Adipocyte (in vitro differentiated cells): ENCODE measurements around the gene E2F6.

Source experiments
- DNase-seq: peaks from one replicate; pipeline ENCODE4 v3.0.0-alpha.2; 2015; ENCODE audit warnings: low read depth
- H3K27me3 ChIP-seq: replicated peaks from 2 replicates; pipeline ENCODE4 v1.7.0; 2013; ENCODE audit warnings: mild to moderate bottlenecking, low read length, moderate library complexity; ENCODE audit not compliant: control insufficient read depth, insufficient read depth
- H3K36me3 ChIP-seq: 2 replicates; pipeline ENCODE4 v1.7.0; 2013; ENCODE audit warnings: low read length, mild to moderate bottlenecking, moderate library complexity; ENCODE audit not compliant: control insufficient read depth, insufficient read depth, severe bottlenecking
- H3K4me1 ChIP-seq: 2 replicates; pipeline ENCODE4 v1.7.0; 2013; ENCODE audit warnings: mild to moderate bottlenecking, low read length, moderate library complexity; ENCODE audit not compliant: control insufficient read depth, insufficient read depth
- H3K4me3 ChIP-seq: 2 replicates; pipeline ENCODE4 v1.7.0; 2013; ENCODE audit warnings: mild to moderate bottlenecking, low read length, moderate library complexity
- H3K9ac ChIP-seq: 2 replicates; pipeline ENCODE4 v1.7.0; 2013; ENCODE audit warnings: mild to moderate bottlenecking, low read length, moderate library complexity
- H3K9me3 ChIP-seq: 2 replicates; pipeline ENCODE4 v1.7.0; 2013; ENCODE audit warnings: mild to moderate bottlenecking, low read length, moderate library complexity; ENCODE audit not compliant: control insufficient read depth

E2F6 gene

DNA sequence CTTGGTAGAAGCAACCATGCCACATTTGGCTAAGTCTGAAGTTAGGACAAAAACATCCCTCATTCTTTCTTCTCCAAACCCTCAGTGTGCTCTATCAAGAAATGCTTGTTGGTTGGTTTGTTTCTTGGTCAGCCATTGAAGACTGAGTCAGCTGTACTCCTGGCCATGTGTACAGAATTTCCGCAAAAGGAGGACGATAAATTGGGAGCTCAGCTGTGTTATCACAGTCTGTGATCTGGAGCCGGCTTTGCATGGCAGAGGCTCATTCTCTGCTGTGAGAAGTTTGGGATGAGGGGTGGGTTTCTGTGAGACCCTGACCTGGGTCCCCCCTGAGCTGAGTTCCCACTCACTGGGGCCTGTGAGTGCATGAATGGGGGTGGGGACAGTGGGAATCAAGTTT is 26.3 kb upstream of the E2F6 start:
- H3K4me3 ChIP-seq, result no peak overlapping the region
- H3K4me1 ChIP-seq, result peaks cover 4% of the 10 kb centered on the region
- peaks cover 36% of the 10 kb centered on the region for H3K27me3 ChIP-seq
- no peak overlapping the region for H3K9ac ChIP-seq
- no peaks in the 10 kb centered on the region for H3K9me3 ChIP-seq
- DNase-seq, result no peak
- no peaks in the 10 kb centered on the region for H3K36me3 ChIP-seq

DNA sequence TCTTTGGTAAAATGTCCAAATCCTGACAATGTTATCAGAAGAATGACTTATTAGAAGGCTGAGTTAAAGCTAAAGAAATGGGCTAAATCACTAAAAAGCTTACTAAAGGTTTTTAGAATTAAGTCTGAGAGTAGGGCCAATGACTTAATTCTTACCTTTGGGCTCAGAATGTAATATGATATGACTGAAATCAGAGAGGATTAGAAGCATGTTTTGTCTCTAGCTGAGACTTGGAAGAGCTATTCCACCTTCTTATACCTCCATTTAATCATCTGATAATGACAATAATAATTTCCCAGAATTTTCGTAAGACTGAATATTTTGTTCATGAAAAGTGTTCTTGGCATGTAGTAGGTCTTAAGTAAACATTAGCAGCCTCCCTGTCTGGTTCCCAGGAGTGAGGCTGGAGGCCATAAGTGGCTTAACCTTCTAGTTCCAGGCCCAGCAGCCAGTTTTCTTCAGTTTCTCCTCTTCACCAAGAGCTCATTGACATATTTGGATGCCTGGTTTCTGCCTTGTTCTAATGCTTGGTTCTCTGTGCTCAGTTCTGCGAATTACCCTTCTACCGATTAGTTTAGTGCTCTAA is 25.5 kb upstream of the E2F6 start:
- Histone ChIP-seq H3K9me3 (no peaks in the 10 kb centered on the region), H3K27me3 (peaks cover 39% of the 10 kb centered on the region), H3K9ac (no peak overlapping the region), H3K36me3 (no peaks in the 10 kb centered on the region), H3K4me3 (no peak overlapping the region), H3K4me1 (peaks cover 4% of the 10 kb centered on the region)
- DNase-seq, result no peak

DNA sequence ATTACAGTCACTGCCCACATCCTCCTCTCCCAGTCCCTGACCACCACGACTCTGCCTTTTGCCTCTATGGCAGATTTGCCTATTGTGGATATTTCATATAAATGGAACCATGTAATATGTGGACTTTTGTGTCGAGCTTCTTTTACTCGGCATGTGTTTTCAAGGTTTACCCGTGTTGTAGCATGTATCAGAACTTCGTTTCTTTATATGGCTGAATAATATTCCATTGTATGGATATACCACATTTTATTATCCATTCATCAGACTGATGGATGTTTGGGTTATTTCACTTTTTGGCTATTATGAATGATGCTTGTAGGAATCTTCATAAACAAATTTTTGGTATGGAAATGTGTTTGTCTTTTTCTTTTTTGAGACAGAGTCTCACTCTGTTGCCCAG is 24.2 kb upstream of the E2F6 start:
- H3K9ac ChIP-seq, result no peak overlapping the region
- H3K4me3 ChIP-seq, result no peak overlapping the region
- peaks cover 4% of the 10 kb centered on the region for H3K4me1 ChIP-seq
- no peaks in the 10 kb centered on the region for H3K9me3 ChIP-seq
- no peak for DNase-seq
- H3K36me3 ChIP-seq, result no peaks in the 10 kb centered on the region
- peaks cover 41% of the 10 kb centered on the region for H3K27me3 ChIP-seq

DNA sequence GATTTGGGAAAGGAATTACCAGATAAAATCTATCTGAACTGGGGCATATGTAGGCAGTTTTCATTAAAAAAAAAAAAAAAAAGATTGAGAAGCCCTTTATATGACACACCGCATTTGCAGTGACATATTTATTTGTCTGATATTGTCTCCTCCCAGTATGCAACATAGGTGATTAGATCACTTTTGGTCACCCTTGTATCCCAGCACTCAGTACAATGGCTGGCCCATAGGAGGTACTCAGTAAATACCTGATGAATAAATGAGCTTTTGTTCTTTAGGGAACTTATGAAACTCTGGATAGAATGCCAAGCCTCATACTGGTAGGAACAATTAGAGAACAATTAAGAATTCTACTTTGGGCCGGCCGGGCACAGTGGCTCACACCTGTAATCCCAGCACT is 22.8 kb upstream of the E2F6 start:
- peaks cover 4% of the 10 kb centered on the region for H3K4me1 ChIP-seq
- H3K4me3 ChIP-seq, result no peak overlapping the region
- H3K9me3 ChIP-seq, result no peaks in the 10 kb centered on the region
- peaks cover 45% of the 10 kb centered on the region for H3K27me3 ChIP-seq
- H3K36me3 ChIP-seq, result no peaks in the 10 kb centered on the region
- H3K9ac ChIP-seq, result no peak overlapping the region
- no peak for DNase-seq

DNA sequence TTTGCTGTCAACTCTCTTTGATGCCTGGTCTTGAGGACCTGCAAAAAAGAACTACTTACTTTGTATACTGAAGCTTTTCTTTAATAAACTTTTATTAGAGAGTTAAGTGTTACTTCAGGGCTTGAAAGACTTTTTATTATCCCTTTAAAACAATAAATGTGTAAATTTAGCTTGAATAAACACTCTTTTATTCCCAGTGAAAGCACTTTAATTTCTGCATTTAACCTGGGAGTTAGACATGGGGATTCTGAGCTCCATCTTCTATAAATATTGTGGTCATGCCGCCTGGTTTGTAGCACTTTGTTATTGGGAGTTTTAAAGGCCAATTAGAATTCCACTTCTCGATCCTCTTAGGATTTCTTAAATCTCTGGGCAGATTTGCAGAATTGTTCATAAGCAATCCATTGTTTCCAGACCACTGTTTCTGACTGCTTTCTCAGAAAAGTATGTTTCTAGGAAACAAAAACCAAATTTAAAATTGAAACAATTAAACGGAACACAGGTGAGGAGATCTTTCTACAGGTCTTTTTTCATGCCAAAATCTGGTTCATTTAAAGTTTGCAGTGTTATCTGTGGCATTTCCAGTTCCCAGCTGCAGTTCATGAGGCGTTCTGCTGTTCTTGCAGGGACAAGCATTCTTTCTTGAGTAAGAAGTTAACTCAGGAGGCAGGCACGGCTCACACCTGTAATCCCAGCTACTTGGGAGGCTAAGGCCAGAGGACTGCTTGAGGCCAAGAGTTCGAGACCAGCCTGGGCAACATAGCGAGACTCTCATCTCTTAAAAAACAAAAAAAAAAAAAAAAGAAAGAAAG is 18.1 kb upstream of the E2F6 start:
- Histone ChIP-seq H3K9ac (no peak overlapping the region), H3K36me3 (no peaks in the 10 kb centered on the region), H3K4me1 (peaks cover 10% of the 10 kb centered on the region), H3K27me3 (peaks cover 45% of the 10 kb centered on the region), H3K9me3 (no peaks in the 10 kb centered on the region), H3K4me3 (no peak overlapping the region)
- DNase-seq, result no peak

DNA sequence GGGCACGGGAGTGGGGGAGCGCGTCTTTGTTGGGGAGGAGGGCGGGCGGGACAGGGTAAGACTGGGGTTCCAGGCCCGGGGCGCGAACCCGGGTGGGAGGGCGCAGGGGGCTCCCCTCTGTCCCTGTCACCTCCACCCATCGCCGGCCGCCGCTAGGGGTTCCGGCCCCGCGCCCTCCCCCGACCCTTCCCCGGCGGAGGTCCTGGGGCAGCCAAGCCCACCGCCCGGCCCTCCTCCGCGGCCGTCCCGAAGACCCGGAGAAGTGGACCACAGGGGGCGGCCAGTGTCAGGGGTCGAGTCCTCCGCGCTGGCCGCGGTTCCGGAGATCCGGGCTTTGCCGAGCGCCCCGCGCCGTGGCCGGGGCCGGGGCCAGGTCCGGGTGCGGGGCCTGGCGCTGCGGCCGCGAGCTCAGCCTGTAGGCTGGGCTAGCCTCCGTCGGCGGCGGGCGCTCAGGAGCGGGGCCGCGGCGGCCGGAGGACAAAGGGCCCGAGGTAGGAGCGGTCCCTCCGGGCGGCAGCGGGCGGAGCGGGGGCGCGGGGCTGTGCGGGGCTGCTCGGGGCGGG is 16.6 kb upstream of the E2F6 start:
- Histone ChIP-seq H3K9ac (no peak overlapping the region), H3K36me3 (no peaks in the 10 kb centered on the region), H3K4me3 (peak overlapping the region; percentile 74), H3K9me3 (no peaks in the 10 kb centered on the region), H3K27me3 (peaks cover 47% of the 10 kb centered on the region), H3K4me1 (peaks cover 6% of the 10 kb centered on the region)
- no peak for DNase-seq

DNA sequence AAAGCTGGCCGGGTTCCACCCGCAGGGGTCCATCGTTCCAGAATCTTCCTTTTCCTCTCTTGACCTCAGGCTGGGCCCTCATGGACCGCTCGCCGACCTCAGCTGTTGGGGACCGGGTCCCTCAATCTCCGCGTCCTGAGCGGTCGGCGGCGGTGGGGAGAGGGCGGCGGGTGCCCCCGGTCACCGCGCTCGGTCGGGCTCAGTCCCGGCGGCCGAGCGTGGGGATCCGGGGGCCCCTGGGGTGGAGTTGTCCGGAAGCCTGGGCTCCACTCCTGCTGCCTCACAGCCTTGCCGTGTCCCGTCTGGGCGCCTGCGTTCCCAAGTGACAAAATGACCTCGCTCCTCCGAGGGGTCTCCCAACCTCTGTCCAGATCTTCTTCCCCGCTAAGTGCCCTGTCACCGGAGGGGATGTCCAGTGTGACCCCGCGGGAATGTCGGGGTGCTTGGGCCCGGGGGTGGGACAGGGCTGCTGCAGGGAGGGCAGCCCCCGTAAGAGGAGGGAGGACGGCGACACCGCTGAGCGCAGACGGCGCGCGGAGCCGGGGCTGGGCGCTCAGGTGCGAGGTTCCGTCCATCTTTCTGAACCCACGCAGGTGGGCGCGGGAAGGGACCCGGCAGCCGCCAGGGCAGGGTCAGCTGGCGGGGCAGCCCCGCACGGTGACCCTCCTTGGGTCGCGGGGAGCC is 16.0 kb upstream of the E2F6 start:
- peaks cover 43% of the 10 kb centered on the region for H3K27me3 ChIP-seq
- no peak for DNase-seq

DNA sequence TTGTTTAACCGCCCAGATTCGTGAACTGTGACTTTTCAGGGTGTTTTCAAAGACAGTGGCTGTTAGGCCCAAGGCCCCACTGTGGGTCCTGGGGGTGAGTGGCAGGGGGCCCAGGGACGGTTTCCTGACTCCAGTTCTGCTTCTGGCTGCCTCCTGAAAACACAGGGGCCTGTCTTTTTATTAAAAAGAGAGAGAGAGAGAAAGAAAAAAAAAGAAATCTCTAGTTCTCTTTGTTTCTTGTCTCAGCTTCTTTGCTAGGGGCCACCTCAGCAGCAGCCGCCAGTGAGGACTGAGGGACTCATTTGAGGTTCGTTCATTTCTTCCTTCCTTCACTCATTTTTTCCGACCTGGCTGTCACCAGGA is 15.4 kb upstream of the E2F6 start:
- no peak overlapping the region for H3K9ac ChIP-seq
- peaks cover 6% of the 10 kb centered on the region for H3K4me1 ChIP-seq
- H3K27me3 ChIP-seq, result peaks cover 42% of the 10 kb centered on the region
- DNase-seq, result no peak
- H3K9me3 ChIP-seq, result no peaks in the 10 kb centered on the region
- H3K36me3 ChIP-seq, result no peaks in the 10 kb centered on the region
- H3K4me3 ChIP-seq, result no peak overlapping the region

More for the DNA sequence above, 16.0 kb upstream of the E2F6 start:
- Histone ChIP-seq H3K9ac (no peak overlapping the region), H3K36me3 (no peaks in the 10 kb centered on the region), H3K9me3 (no peaks in the 10 kb centered on the region), H3K4me3 (no peak overlapping the region), H3K4me1 (peaks cover 6% of the 10 kb centered on the region)

DNA sequence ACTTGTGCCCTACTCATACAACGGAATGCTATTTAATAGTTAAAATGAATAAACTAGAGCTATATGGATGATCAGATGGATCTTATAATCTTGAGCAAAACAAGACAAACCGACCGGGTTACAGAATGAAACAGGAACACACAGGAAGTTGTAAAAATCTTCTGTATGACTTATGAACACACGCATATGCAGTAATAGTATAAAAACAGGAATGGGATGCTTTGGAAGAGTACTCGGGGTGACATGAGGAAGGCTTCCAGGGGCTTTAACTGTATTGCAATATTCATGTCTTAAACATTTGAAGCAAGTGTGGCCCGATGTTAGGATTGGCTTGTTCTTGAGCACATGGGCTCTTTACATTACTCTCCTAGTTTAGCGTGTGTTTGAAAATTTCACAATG is 14.9 kb upstream of the E2F6 start:
- H3K4me1 ChIP-seq, result peaks cover 6% of the 10 kb centered on the region
- no peak for DNase-seq
- peaks cover 37% of the 10 kb centered on the region for H3K27me3 ChIP-seq
- H3K36me3 ChIP-seq, result no peaks in the 10 kb centered on the region
- no peak overlapping the region for H3K9ac ChIP-seq
- no peak overlapping the region for H3K4me3 ChIP-seq
- no peaks in the 10 kb centered on the region for H3K9me3 ChIP-seq

DNA sequence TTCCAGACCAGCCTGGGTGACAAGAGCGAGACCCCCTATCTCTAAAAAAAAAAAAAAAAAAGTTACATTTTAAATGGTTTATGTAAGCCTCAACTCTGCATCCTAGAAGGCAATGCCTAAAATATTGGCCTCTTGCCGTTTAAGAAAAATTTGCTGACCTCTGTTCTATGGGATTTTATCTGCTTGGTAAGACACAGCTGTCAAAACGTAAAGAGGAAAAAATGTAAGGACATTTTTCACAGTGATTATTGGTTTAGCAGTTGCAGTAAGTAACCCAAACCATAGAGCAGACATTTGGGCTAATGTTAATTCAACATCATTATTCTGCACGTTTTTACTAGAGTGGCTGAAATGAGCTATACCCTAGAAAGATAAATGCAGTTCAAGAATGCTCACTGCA is 14.4 kb upstream of the E2F6 start:
- Histone ChIP-seq H3K9me3 (no peaks in the 10 kb centered on the region), H3K27me3 (peaks cover 32% of the 10 kb centered on the region), H3K4me1 (peaks cover 6% of the 10 kb centered on the region), H3K36me3 (no peaks in the 10 kb centered on the region), H3K9ac (no peak overlapping the region), H3K4me3 (no peak overlapping the region)
- DNase-seq, result no peak

DNA sequence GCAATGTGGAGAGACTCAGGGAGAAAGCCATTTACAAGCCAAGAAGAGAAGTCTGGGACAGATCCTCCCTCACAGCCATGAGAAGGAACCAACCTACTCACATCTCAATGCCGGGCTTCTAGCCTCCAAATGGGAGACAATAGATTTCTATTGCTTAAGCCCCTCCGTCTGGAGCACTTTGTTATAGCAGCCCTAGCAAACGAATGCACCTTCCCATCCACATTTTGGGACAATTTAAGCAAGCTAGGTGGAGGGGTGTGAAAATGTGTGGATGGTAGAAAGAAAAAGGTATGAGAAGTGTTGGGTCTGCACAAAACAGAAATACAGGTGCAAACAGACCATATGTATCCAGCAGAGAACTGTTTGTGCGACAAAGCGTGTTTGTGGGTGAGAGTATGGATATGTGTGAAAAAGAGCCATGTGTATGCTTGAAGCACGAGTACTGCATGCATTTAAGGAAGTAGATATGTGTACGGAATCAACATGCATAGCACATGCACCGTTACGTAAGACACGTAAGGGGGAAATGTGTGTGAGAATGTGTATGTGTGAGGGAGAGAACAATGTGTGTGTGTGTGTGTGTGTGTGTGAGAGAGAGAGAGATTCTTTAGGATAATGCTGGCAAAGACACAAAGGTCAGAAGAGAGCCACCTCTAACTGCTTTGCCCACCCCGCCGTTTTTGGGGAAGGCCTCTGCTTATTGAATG is 13.1 kb upstream of the E2F6 start:
- H3K4me1 ChIP-seq, result peaks cover 6% of the 10 kb centered on the region
- H3K36me3 ChIP-seq, result no peaks in the 10 kb centered on the region
- peaks cover 22% of the 10 kb centered on the region for H3K27me3 ChIP-seq
- no peaks in the 10 kb centered on the region for H3K9me3 ChIP-seq
- H3K4me3 ChIP-seq, result no peak overlapping the region
- DNase-seq, result no peak
- no peak overlapping the region for H3K9ac ChIP-seq
